Skeletal muscle tissue (tissue), 4 donors: Measurements from ENCODE around the gene XKR7. TPM values are rescaled to one million over a fixed set of nuclear protein-coding genes. Genes with fewer than 3 reads are reported as not detected.

Source experiments
- H3K27ac ChIP-seq: one replicate; pipeline ENCODE4 v1.7.0; 2013; ENCODE audit warnings: mild to moderate bottlenecking, low read depth, low read length, inconsistent platforms
- H3K27me3 ChIP-seq, 3 donors: one replicate each; pipeline ENCODE4 v1.7.0; 2013; ENCODE audit warnings: low read length in 3 of 3; ENCODE audit not compliant: control insufficient read depth in 3 of 3, insufficient read depth in 3 of 3
- H3K36me3 ChIP-seq, 3 donors: one replicate each; pipeline ENCODE4 v1.7.0; 2013; ENCODE audit warnings: low read length in 3 of 3; ENCODE audit not compliant: control insufficient read depth in 3 of 3, insufficient read depth in 3 of 3
- H3K4me1 ChIP-seq, 3 donors: one replicate each; pipeline ENCODE4 v1.7.0; 2013; ENCODE audit warnings: low read length in 3 of 3, mild to moderate bottlenecking in 3 of 3; ENCODE audit not compliant: control insufficient read depth in 3 of 3, insufficient read depth in 3 of 3
- H3K4me3 ChIP-seq, 3 donors: one replicate each; pipeline ENCODE4 v1.7.0; 2013; ENCODE audit warnings: low read length in 3 of 3
- H3K9ac ChIP-seq, 3 donors: one replicate each; pipeline ENCODE4 v1.7.0; 2013; ENCODE audit warnings: low read length in 3 of 3, mild to moderate bottlenecking in 3 of 3, moderate library complexity in 2 of 3, low read depth in 1 of 3
- H3K9me3 ChIP-seq, 3 donors: one replicate each; pipeline ENCODE4 v1.7.0; 2013; ENCODE audit warnings: low read length in 3 of 3; ENCODE audit not compliant: control insufficient read depth in 3 of 3
- total RNA-seq: library from RNA; depleted of rRNA; stranded (reverse); fragments of >200 nt; gene quantifications from one replicate; pipeline ENCODE4 v1.2.3, GENCODE V29; 2014
- donor health status: Osteomylitis.

Gene XKR7
- total RNA-seq, 1 donor from 2014 or later = not detected

DNA sequence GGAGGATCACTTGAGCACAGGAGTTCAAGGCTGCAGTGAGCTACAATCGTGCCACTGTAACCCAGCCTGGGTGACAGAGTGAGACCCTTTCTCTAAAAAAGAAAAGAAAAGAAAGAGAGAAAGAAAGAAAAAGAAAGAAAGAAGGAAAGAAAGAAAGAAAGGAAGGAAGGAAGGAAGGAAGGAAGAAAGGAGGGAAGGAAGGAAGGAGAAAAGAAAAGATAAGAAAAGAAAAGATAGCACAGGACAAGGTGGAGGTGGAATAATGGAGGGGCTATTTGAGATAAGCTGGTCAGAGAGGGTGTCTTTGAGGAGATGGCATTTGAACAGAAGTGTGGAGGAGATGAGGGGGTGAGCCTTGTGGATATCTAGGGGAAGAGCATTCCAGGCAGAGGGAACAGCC lies 13.5 kb upstream of the XKR7 start:
- Histone ChIP-seq H3K27ac (no peak overlapping the region), H3K9me3 (no peaks in the 10 kb centered on the region), H3K4me3 (no peak overlapping the region), H3K4me1 (peaks cover 12 to 18% (median 15%) of the 10 kb centered on the region in 3 donors), H3K9ac (no peak overlapping the region), H3K27me3 (peaks cover 4 to 11% (median 10%) of the 10 kb centered on the region in 3 donors), H3K36me3 (peaks cover 3 to 9% (median 6%) of the 10 kb centered on the region in 3 donors)

DNA sequence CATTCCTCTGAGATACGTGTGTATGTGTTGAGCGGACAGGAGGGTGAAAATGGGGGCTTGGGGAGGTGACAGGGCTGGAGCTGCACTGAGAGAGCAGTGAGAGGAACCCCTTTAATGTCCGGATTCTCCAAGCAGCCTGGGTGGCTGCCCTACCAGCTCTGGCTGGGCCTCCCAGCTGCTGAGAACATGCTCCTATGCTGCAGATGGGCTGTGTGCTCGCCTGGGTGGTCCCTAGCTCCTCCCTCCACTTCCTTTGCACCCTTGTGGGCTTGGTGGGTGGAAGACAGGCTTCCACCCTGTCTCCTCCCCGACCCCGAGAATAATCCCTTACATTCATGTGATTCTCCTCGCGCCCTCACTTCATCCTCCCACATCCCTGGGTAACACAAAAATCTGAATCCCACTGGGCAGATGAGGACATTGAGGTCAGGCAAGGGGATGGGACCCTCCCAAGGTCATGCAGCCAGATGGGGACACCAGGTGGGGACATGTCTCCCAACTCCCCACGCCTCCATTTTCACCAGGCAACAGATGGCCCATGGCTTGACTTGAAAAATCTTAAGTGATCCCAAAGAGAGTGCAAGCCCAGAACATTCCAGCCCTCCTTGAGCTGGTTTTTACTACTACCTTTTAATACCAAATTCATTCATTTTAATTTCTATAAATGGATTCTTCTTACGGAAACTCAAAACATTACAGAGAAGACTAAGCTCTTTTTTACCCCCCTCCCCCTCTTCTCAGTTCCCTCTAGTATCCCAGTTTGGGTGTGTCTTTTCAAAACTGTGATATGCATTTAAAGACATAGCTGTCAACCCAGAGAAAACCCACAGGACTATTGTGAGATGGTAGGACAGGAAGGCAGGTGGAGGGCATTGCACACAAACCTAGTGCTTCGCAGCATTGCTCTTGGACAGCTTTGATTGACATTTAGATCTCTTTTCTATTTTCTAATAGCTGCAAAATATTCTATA lies 11.1 kb upstream of the XKR7 start:
- Histone ChIP-seq H3K9me3 (no peaks in the 10 kb centered on the region), H3K9ac (no peak overlapping the region), H3K27me3 (peaks cover 9 to 20% (median 16%) of the 10 kb centered on the region in 3 donors), H3K4me3 (no peak overlapping the region), H3K27ac (no peak overlapping the region), H3K36me3 (no peaks in the 10 kb centered on the region), H3K4me1 (no peaks in the 10 kb centered on the region)

DNA sequence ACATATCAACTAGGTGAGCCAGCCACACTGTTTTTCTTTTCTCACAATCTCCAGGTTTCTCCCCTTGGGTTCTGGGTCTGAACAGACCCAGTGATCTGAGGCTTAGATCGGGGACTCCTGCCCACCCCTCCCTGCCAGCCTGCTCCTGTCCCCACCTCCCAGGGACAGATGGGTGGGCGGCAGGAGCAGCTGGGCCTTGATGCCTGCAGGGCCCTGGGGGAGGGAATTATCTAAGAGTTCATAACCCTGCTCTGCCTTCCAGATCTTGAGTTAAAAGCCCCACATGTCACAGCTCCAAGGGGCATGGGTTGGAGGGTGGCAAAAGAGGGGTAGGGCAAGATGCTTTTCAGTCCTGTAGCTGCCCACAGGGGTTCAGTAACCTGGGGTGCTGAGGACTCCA lies 5.2 kb upstream of the XKR7 start:
- Histone ChIP-seq H3K4me1 (no peaks in the 10 kb centered on the region), H3K27me3 (peaks cover 25 to 42% (median 37%) of the 10 kb centered on the region in 3 donors), H3K4me3 (no peak overlapping the region), H3K36me3 (no peaks in the 10 kb centered on the region), H3K9ac (no peak overlapping the region), H3K9me3 (no peaks in the 10 kb centered on the region), H3K27ac (no peak overlapping the region)

DNA sequence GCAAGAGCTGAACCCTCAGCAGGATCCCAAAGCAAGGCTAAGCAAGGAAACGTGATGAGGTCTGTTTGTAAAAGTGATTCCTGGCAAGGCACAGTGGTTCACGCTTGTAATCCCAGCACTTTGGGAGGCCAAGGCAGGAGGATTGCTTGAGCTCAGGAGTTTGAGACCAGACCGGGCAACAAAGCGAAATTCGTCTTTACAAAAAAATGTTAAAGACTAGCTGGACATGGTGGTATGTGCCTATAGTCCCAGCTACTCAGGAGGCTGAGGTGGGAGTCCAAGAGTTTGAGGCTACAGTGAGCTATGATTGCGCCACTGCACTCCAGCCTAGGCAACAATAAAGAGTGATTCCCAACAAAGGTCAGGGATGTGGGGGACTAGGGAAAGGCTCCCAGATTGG lies 4.1 kb upstream of the XKR7 start:
- peaks cover 25 to 47% (median 36%) of the 10 kb centered on the region in 3 donors for H3K27me3 ChIP-seq
- no peaks in the 10 kb centered on the region for H3K9me3 ChIP-seq
- no peak overlapping the region for H3K9ac ChIP-seq
- no peaks in the 10 kb centered on the region for H3K36me3 ChIP-seq
- no peak overlapping the region for H3K27ac ChIP-seq
- no peaks in the 10 kb centered on the region for H3K4me1 ChIP-seq
- H3K4me3 ChIP-seq = no peak overlapping the region

DNA sequence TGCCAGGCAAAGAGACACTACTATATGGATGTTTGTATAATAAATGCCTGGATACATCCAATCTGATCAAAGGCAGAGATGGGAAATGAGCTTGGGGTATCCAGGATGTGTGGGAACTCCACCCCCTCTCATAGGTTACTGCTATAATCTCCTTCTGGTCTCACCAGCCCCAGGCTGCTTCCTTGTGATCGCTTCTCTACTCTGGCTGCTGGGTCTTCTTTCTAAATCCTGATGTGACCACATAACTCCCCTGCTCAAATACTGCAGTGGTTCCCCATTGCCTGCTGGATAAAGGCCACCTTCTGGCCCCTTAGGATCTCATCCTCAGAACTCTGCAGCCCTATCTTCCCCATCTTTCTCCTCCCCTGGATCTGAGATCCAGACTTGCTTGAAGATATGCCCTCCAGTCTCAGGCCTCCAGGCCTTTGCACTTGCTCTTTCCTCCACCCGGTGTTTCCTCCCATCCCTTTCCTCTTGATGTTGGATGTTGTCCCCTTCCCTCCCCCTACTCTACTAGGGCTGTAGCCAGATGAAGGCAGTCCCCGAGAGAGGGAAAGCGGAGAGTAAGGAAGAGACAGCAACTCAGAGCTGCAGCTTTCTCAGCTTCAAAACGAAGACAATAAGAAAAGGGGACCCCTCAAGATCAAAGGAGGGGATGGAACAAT lies 828 bp upstream of the XKR7 start:
- Histone ChIP-seq H3K4me1 (no peaks in the 10 kb centered on the region), H3K9ac (no peak overlapping the region), H3K27ac (no peak overlapping the region), H3K9me3 (no peaks in the 10 kb centered on the region), H3K36me3 (no peaks in the 10 kb centered on the region), H3K4me3 (no peak overlapping the region), H3K27me3 (peaks cover 24 to 36% (median 29%) of the 10 kb centered on the region in 3 donors)

DNA sequence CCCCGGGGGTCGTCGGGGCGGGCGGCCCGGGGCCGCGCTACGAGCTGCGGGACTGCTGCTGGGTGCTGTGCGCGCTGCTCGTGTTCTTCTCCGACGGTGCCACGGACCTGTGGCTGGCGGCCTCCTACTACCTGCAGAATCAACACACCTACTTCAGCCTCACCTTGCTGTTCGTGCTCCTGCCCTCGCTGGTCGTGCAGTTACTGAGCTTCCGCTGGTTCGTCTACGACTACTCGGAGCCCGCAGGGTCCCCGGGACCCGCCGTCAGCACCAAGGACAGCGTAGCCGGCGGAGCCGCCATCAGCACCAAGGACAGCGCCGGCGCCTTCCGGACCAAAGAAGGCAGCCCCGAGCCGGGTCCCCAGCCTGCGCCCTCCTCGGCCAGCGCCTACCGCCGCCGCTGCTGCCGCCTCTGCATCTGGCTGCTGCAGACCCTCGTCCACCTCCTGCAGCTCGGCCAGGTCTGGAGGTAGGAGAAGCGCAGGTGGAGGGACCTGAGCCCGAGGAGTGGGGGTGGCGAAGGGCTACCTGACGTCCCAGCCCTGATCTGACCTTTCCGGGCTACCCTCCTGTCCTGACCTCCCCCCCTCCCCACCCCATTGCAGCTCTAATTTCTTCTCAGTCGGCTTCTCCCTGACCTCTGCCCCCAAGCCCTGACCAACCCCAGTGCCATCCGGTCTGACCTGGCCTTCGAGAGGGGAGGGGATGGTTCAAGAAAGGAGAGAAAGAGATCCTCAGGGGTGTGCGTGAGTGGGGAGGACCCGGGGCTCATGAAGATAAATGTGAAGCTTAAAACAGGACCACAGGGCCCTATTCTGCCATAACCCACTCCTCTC lies 558 bp downstream of the XKR7 start:
- Histone ChIP-seq H3K36me3 (no peaks in the 10 kb centered on the region), H3K9ac (no peak overlapping the region), H3K27me3 (peaks cover 28 to 30% (median 29%) of the 10 kb centered on the region in 3 donors), H3K9me3 (no peaks in the 10 kb centered on the region), H3K4me3 (no peak overlapping the region), H3K4me1 (no peaks in the 10 kb centered on the region), H3K27ac (no peak overlapping the region)

DNA sequence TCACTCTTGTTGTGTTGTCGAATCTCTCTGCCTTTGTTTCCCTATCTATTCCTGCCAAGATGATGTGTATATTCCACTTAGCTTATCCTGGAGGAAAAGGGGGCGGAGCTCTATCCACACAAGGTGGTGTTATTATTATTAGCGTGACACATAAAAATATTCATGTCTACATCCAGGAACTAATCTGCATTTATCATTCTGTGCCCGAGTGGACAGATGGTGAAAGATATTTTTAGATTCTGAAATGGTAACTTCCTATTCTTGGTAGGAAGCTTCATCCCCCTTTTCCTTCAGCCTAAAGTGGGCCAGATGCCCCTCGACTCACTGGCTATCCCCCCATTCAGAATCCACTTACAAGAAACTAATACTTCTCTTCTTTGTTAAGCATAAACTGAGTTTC lies 2.0 kb downstream of the XKR7 start:
- Histone ChIP-seq H3K9me3 (no peaks in the 10 kb centered on the region), H3K4me1 (no peaks in the 10 kb centered on the region), H3K27me3 (peaks cover 19 to 30% (median 27%) of the 10 kb centered on the region in 3 donors), H3K36me3 (no peaks in the 10 kb centered on the region), H3K27ac (no peak overlapping the region), H3K9ac (no peak overlapping the region), H3K4me3 (no peak overlapping the region)

DNA sequence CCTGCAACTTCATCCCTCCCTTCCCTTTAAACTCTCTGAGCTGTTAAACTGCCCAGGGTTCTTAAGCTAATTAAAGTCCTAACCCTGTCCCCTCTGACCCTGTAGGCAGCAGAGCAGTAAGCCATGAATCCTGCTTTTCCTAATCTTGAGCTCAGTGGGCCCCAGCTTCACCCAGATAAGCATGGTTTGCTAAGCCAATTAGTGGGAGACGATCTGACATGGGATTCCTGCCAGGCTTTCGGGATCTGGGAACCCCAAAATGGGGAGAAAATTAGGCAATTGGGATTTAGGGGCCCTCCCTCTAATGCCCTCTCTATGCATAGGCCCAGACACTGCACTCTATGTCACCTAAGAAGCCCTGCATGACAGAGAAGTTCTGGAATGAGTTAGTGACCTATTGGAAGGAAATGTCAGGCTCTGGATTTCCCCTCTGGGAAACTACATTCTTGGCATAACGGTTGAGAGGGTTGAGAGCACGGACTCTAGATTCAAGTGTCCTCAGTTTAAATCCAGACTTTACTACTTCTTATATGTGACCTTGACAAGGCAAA lies 4.6 kb downstream of the XKR7 start:
- Histone ChIP-seq H3K27me3 (peaks cover 6 to 23% (median 19%) of the 10 kb centered on the region in 3 donors), H3K4me1 (no peaks in the 10 kb centered on the region), H3K27ac (no peak overlapping the region), H3K4me3 (no peak overlapping the region), H3K9me3 (no peaks in the 10 kb centered on the region), H3K36me3 (no peaks in the 10 kb centered on the region), H3K9ac (no peak overlapping the region)

DNA sequence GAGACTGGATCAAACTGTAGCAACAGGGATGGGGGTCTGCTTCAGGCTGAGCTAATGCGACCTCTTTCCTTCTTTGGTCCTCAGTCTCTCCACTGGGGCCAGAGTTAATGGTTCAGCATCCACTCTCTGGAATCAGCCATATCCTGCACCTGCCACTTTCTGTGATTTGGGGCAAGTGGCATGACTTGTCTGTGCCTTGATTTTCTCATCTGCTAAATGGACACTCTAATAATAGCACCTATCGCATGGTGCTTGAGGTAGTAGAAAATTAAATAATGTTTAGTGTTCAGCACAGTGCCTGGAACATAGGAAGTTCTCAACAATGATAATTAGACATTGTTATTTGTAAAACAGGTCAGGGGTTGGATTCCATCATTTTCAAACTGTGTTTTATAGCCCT lies 6.3 kb downstream of the XKR7 start:
- H3K27ac ChIP-seq = no peak overlapping the region
- H3K4me1 ChIP-seq = no peaks in the 10 kb centered on the region
- H3K4me3 ChIP-seq = no peak overlapping the region
- peaks cover 6 to 23% (median 14%) of the 10 kb centered on the region in 3 donors for H3K27me3 ChIP-seq
- no peak overlapping the region for H3K9ac ChIP-seq
- no peaks in the 10 kb centered on the region for H3K9me3 ChIP-seq
- no peaks in the 10 kb centered on the region for H3K36me3 ChIP-seq
